Neural cell (in vitro differentiated cells): ENCODE measurements around the gene ARHGEF17. TPM values are rescaled to one million over a fixed set of nuclear protein-coding genes. Genes with fewer than 3 reads are reported as not detected.

Experiments used
- H2AFZ ChIP-seq: fragments of 200-600, 300-800 bp; sonication (generic), shearing (Covaris generic); 2 replicates; pipeline ENCODE4 v1.6.0; 2014; ENCODE audit warnings: low read depth, mild to moderate bottlenecking, antibody characterized with exemption, low read length, moderate library complexity
- H3F3A ChIP-seq: fragments of 200-600 bp; shearing (Covaris generic); 2 replicates; pipeline ENCODE4 v1.6.1; 2016; ENCODE audit warnings: mild to moderate bottlenecking, moderate library complexity, mixed read lengths, antibody characterized with exemption, low read length; ENCODE audit not compliant: insufficient read depth, poor library complexity, severe bottlenecking
- H3K27ac ChIP-seq: fragments of 200-600, 300-800 bp; sonication (generic), shearing (Covaris generic); 2 replicates; pipeline ENCODE4 v1.5.1; 2014; ENCODE audit warnings: mild to moderate bottlenecking, low read length, moderate library complexity
- H3K27me3 ChIP-seq: fragments of 300-800, 200-600 bp; sonication (generic), shearing (Covaris generic); 2 replicates; pipeline ENCODE4 v1.6.0; 2014; ENCODE audit warnings: mild to moderate bottlenecking, low read depth, low read length, moderate library complexity; ENCODE audit not compliant: insufficient read depth
- H3K36me3 ChIP-seq: fragments of 300-800, 200-600 bp; sonication (generic), shearing (Covaris generic); 2 replicates; pipeline ENCODE4 v1.5.1; 2014; ENCODE audit warnings: mild to moderate bottlenecking, antibody characterized with exemption, low read length, moderate library complexity; ENCODE audit not compliant: insufficient read depth
- H3K4me2 ChIP-seq: fragments of 300-800, 200-600 bp; sonication (generic), shearing (Covaris generic); 2 replicates; pipeline ENCODE4 v1.6.0; 2014; ENCODE audit warnings: mild to moderate bottlenecking, low read length
- H3K4me3 ChIP-seq: fragments of 300-800, 200-600 bp; sonication (generic), shearing (Covaris generic); 2 replicates; pipeline ENCODE4 v1.5.1; 2014; ENCODE audit warnings: mild to moderate bottlenecking, low read length, moderate library complexity
- H3K79me2 ChIP-seq: fragments of 200-600 bp; shearing (Covaris generic); replicated peaks from 2 replicates; pipeline ENCODE4 v1.6.0; 2014; ENCODE audit warnings: mild to moderate bottlenecking, low read length, moderate library complexity; ENCODE audit not compliant: insufficient read depth
- H3K9ac ChIP-seq: fragments of 300-800, 200-600 bp; sonication (generic), shearing (Covaris generic); 2 replicates; pipeline ENCODE4 v1.6.1; 2016; ENCODE audit warnings: mild to moderate bottlenecking, low read length, mixed read lengths
- H3K9me2 ChIP-seq: fragments of 200-600 bp; shearing (Covaris generic); 2 replicates; pipeline ENCODE4 v1.6.1; 2016; ENCODE audit warnings: mild to moderate bottlenecking, low read length, mixed read lengths; ENCODE audit not compliant: insufficient read depth
- H3K9me3 ChIP-seq: fragments of 200-600, 300-800 bp; sonication (generic), shearing (Covaris generic); 2 replicates; pipeline ENCODE4 v1.6.1; 2016; ENCODE audit warnings: mild to moderate bottlenecking, mixed run types, low read length, moderate library complexity, mixed read lengths
- H4K20me1 ChIP-seq: fragments of 200-600 bp; shearing (Covaris generic); 2 replicates; pipeline ENCODE4 v1.6.1; 2016; ENCODE audit warnings: mild to moderate bottlenecking, mixed run types; ENCODE audit not compliant: insufficient read depth
- CTCF ChIP-seq: fragments of 450-650 bp; IDR thresholded peaks from 2 replicates; pipeline ENCODE4 v1.5.1; 2014; ENCODE audit warnings: antibody characterized with exemption, mild to moderate bottlenecking, moderate library complexity; ENCODE audit not compliant: poor library complexity, severe bottlenecking
- EP300 ChIP-seq: fragments of 450-650 bp; conservative IDR thresholded peaks from 2 replicates; pipeline ENCODE4 v1.6.1; 2014; ENCODE audit warnings: antibody characterized with exemption, mild to moderate bottlenecking, moderate library complexity; ENCODE audit not compliant: poor library complexity, severe bottlenecking
- EZH2 ChIP-seq: fragments of 200-600, 300-800 bp; shearing (Covaris generic), sonication (generic); IDR thresholded peaks from 2 replicates; pipeline ENCODE4 v1.6.1; 2014; ENCODE audit warnings: antibody characterized with exemption, low read length, borderline replicate concordance, mild to moderate bottlenecking; ENCODE audit not compliant: insufficient read depth, poor library complexity, severe bottlenecking
- MXI1 ChIP-seq: fragments of 450-650 bp; conservative IDR thresholded peaks from 2 replicates; pipeline ENCODE4 v1.6.1; 2014; ENCODE audit warnings: antibody characterized with exemption, mild to moderate bottlenecking; ENCODE audit not compliant: poor library complexity, severe bottlenecking
- POLR2AphosphoS5 ChIP-seq: IDR thresholded peaks from 2 replicates; pipeline ENCODE4 v1.6.1; 2012
- RAD21 ChIP-seq: fragments of 450-650 bp; conservative IDR thresholded peaks from 2 replicates; pipeline ENCODE4 v1.6.1; 2014; ENCODE audit warnings: antibody characterized with exemption, mild to moderate bottlenecking, moderate library complexity
- REST ChIP-seq: IDR thresholded peaks from 2 replicates; pipeline ENCODE4 v1.6.1; 2012; ENCODE audit warnings: borderline replicate concordance
- SMC3 ChIP-seq: fragments of 450-650 bp; conservative IDR thresholded peaks from 2 replicates; pipeline ENCODE4 v1.6.1; 2014; ENCODE audit warnings: antibody characterized with exemption, mild to moderate bottlenecking, moderate library complexity; ENCODE audit not compliant: poor library complexity
- TAF1 ChIP-seq: IDR thresholded peaks from 2 replicates; pipeline ENCODE4 v1.6.1; 2012; ENCODE audit warnings: low read depth
- polyA plus RNA-seq: library from polyadenylated mRNA; depleted of rRNA; stranded (reverse); fragments of >200 nt; gene quantifications from 2 replicates; pipeline ENCODE4 v1.2.3, GENCODE V29; 2014

The ARHGEF17 gene
- polyA plus RNA-seq, 1 donor from 2014 or later, result 7.9 TPM

GRCh38 chr11:73342633-73343032 lies 34.6 kb downstream of the ARHGEF17 start:
- H3K4me2 ChIP-seq, result no peak overlapping the region
- peaks cover 7% of the 10 kb centered on the region for H3K79me2 ChIP-seq
- no peaks in the 10 kb centered on the region for H4K20me1 ChIP-seq
- H3F3A ChIP-seq, result no peaks in the 10 kb centered on the region
- no peaks in the 10 kb centered on the region for H3K9me2 ChIP-seq
- H3K9ac ChIP-seq, result no peak overlapping the region
- H2AFZ ChIP-seq, result no peak overlapping the region
- peak overlapping the region; percentile 43 for H3K4me3 ChIP-seq
- H3K27ac ChIP-seq, result no peak overlapping the region
- TF ChIP-seq CTCF (no peak), EP300 (no peak), MXI1 (no peak), EZH2 (no peak), POLR2AphosphoS5 (no peak), SMC3 (no peak)
- no peaks in the 10 kb centered on the region for H3K9me3 ChIP-seq
- no peaks in the 10 kb centered on the region for H3K27me3 ChIP-seq
- no peaks in the 10 kb centered on the region for H3K36me3 ChIP-seq

- no peaks in the 10 kb centered on the region for H3K36me3 ChIP-seq
- peak overlapping the region; percentile 52 for H3K4me3 ChIP-seq
- peak overlapping the region; percentile 74 for H3K27ac ChIP-seq
- H4K20me1 ChIP-seq, result no peaks in the 10 kb centered on the region
- H2AFZ ChIP-seq, result peak overlapping the region; percentile 21
- peaks cover 7% of the 10 kb centered on the region for H3K79me2 ChIP-seq
- no peaks in the 10 kb centered on the region for H3K27me3 ChIP-seq
- H3K9me3 ChIP-seq, result no peaks in the 10 kb centered on the region
- H3K9ac ChIP-seq, result peak overlapping the region; percentile 65
- no peaks in the 10 kb centered on the region for H3K9me2 ChIP-seq
- peak overlapping the region; percentile 39 for H3K4me2 ChIP-seq
- H3F3A ChIP-seq, result no peaks in the 10 kb centered on the region
- TF ChIP-seq EP300, result no peak
- TF ChIP-seq POLR2AphosphoS5, result no peak
- TF ChIP-seq EZH2, result no peak
- no peak for TF ChIP-seq MXI1
- no peak for TF ChIP-seq CTCF
- TF ChIP-seq REST, result no peak
- no peak for TF ChIP-seq SMC3
- TF ChIP-seq TAF1, result no peak
- TF ChIP-seq RAD21, result no peak
Measured at GRCh38 chr11:73343076-73343873, 35.2 kb downstream of the ARHGEF17 start.
